Breast epithelium (tissue), 3 donors: ENCODE data around the gene CFLAR.

Source experiments
- CTCF ChIP-seq, 3 donors: fragments of 450-650 bp; IDR thresholded peaks; one replicate each; pipeline ENCODE4 v1.5.1; 2016 to 2017; ENCODE audit warnings: antibody characterized with exemption in 3 of 3, mild to moderate bottlenecking in 3 of 3, moderate library complexity in 3 of 3
- POLR2A ChIP-seq: fragments of 450-650 bp; IDR thresholded peaks from one replicate; pipeline ENCODE4 v1.6.1; 2016; ENCODE audit warnings: antibody characterized with exemption, mild to moderate bottlenecking, moderate library complexity
- POLR2AphosphoS5 ChIP-seq, 3 donors: sonication (generic); formaldehyde crosslinking; IDR thresholded peaks; one replicate each; pipeline ENCODE4 v1.6.1; 2017; ENCODE audit warnings: antibody characterized with exemption in 3 of 3

- TF ChIP-seq CTCF (IDR thresholded peaks at IDR 0.05), result no peak
- TF ChIP-seq POLR2A, result no peak
- TF ChIP-seq POLR2AphosphoS5 (IDR thresholded peaks at IDR 0.05), result no peak
Measured at GRCh38 chr2:201157694-201158093, 41.7 kb downstream of the CFLAR start.
